T-helper 17 cell (primary cell): ENCODE results near the gene SMIM30. TPM values are rescaled to one million over a fixed set of nuclear protein-coding genes. Genes with fewer than 3 reads are reported as not detected.
"Not testable (repeated sequence)": the region's sequence is repeated elsewhere in the genome, so short reads cannot be mapped to it uniquely, and the experiment has no call there.

Experiments used
- ATAC-seq: fragments of 150-1000 bp; cut with Tn5 transposase; 2 replicates; pipeline ENCODE4 v1.10.0; 2021; ENCODE audit warnings: mild to moderate bottlenecking, moderate library complexity
- DNase-seq, 3 donors: peaks; one replicate each; pipeline versions ENCODE4 v3.0.0 to v3.0.0-alpha.2; 2020 to 2021
- H3K9me3 ChIP-seq: one replicate; pipeline ENCODE4 v1.7.0; 2013; ENCODE audit warnings: low read length, mild to moderate bottlenecking; ENCODE audit not compliant: control insufficient read depth, poor library complexity, severe bottlenecking
- H3K27ac Mint-ChIP-seq: one replicate; pipeline ENCODE4 v1.8.0; 2022; ENCODE audit warnings: mild to moderate bottlenecking, moderate library complexity, mixed read lengths
- H3K27me3 Mint-ChIP-seq: one replicate; pipeline ENCODE4 v1.8.0; 2022; ENCODE audit warnings: mixed read lengths
- H3K36me3 Mint-ChIP-seq: one replicate; pipeline ENCODE4 v1.8.0; 2022; ENCODE audit warnings: low read depth, mixed read lengths
- H3K4me1 Mint-ChIP-seq: one replicate; pipeline ENCODE4 v1.8.0; 2022; ENCODE audit warnings: mild to moderate bottlenecking, mixed read lengths
- H3K4me3 Mint-ChIP-seq: one replicate; pipeline ENCODE4 v1.8.0; 2022; ENCODE audit warnings: mild to moderate bottlenecking, moderate library complexity, mixed read lengths
- total RNA-seq, 4 donors: library from RNA in 2 of 4; stranded (reverse) in 2 of 4; gene quantifications; one replicate each; pipeline ENCODE4 v1.2.3 and lab custom pipeline; 2022 to 2026

Gene SMIM30
- total RNA-seq, 2 donors from 2014 or later, result 9.3 to 10.8 TPM

GRCh38 chr7:113131367-113131766, 13.0 kb upstream of the SMIM30 start:
- H3K4me1 Mint-ChIP-seq, result no peaks in the 10 kb centered on the region
- H3K27me3 Mint-ChIP-seq, result peaks cover 10% of the 10 kb centered on the region
- DNase-seq, result no peak
- H3K27ac Mint-ChIP-seq, result no peak overlapping the region
- H3K36me3 Mint-ChIP-seq, result no peaks in the 10 kb centered on the region
- H3K9me3 ChIP-seq, result no peaks in the 10 kb centered on the region
- H3K4me3 Mint-ChIP-seq, result no peak overlapping the region
- ATAC-seq, result no peak

- no peak overlapping the region for H3K4me3 Mint-ChIP-seq
Observed at GRCh38 chr7:113128031-113128430, 9.7 kb upstream of the SMIM30 start.

GRCh38 chr7:113125728-113126127, 7.4 kb upstream of the SMIM30 start:
- DNase-seq (no peak), ATAC-seq (no peak)
- H3K9me3 ChIP-seq, result no peaks in the 10 kb centered on the region
- Mint-ChIP-seq H3K27me3 (peaks cover 8% of the 10 kb centered on the region), H3K4me1 (no peaks in the 10 kb centered on the region), H3K36me3 (no peaks in the 10 kb centered on the region), H3K27ac (no peak overlapping the region), H3K4me3 (no peak overlapping the region)

More at GRCh38 chr7:113128031-113128430, 9.7 kb upstream of the SMIM30 start:
- no peak overlapping the region for H3K27ac Mint-ChIP-seq
- ATAC-seq (no peak), DNase-seq (no peak)
- H3K36me3 Mint-ChIP-seq, result no peaks in the 10 kb centered on the region
- no peaks in the 10 kb centered on the region for H3K9me3 ChIP-seq
- H3K27me3 Mint-ChIP-seq, result peaks cover 12% of the 10 kb centered on the region
- H3K4me1 Mint-ChIP-seq, result no peaks in the 10 kb centered on the region

- H3K4me1 Mint-ChIP-seq, result peaks cover 3% of the 10 kb centered on the region
- no peak for DNase-seq
- peaks cover 8% of the 10 kb centered on the region for H3K27me3 Mint-ChIP-seq
- H3K4me3 Mint-ChIP-seq, result no peak overlapping the region
- no peak for ATAC-seq
- no peaks in the 10 kb centered on the region for H3K9me3 ChIP-seq
- H3K36me3 Mint-ChIP-seq, result peaks cover 2% of the 10 kb centered on the region
- no peak overlapping the region for H3K27ac Mint-ChIP-seq
Observed at GRCh38 chr7:113122744-113123143, 4.4 kb upstream of the SMIM30 start.

- DNase-seq (no peak), ATAC-seq (no peak)
- peaks cover 8% of the 10 kb centered on the region for H3K27me3 Mint-ChIP-seq
- no peak overlapping the region for H3K27ac Mint-ChIP-seq
- no peak overlapping the region for H3K4me3 Mint-ChIP-seq
- H3K36me3 Mint-ChIP-seq, result peaks cover 2% of the 10 kb centered on the region
- H3K4me1 Mint-ChIP-seq, result peaks cover 6% of the 10 kb centered on the region
- H3K9me3 ChIP-seq, result no peaks in the 10 kb centered on the region
Observed at GRCh38 chr7:113120647-113121046, 2.3 kb upstream of the SMIM30 start.

GRCh38 chr7:113119429-113119828, 1.1 kb upstream of the SMIM30 start:
- H3K9me3 ChIP-seq, result no peaks in the 10 kb centered on the region
- peaks cover 9% of the 10 kb centered on the region for H3K4me1 Mint-ChIP-seq
- DNase-seq, result no peak
- no peaks in the 10 kb centered on the region for H3K27me3 Mint-ChIP-seq
- H3K4me3 Mint-ChIP-seq, result peak overlapping the region; percentile 19
- H3K27ac Mint-ChIP-seq, result peak overlapping the region; percentile 87
- no peak for ATAC-seq
- H3K36me3 Mint-ChIP-seq, result peaks cover 2% of the 10 kb centered on the region

GRCh38 chr7:113117374-113117774, 980 bp downstream of the SMIM30 start:
- H3K27me3 Mint-ChIP-seq, DNase-seq, H3K27ac Mint-ChIP-seq, H3K9me3 ChIP-seq, ATAC-seq, H3K36me3 Mint-ChIP-seq: not testable (repeated sequence)
- H3K4me1 Mint-ChIP-seq, result peaks cover 11% of the 10 kb centered on the region
- peak overlapping the region; percentile 92 for H3K4me3 Mint-ChIP-seq

GRCh38 chr7:113113912-113114311, 4.4 kb downstream of the SMIM30 start:
- Mint-ChIP-seq H3K27me3 (no peaks in the 10 kb centered on the region), H3K4me1 (peaks cover 13% of the 10 kb centered on the region), H3K36me3 (peaks cover 7% of the 10 kb centered on the region), H3K27ac (no peak overlapping the region), H3K4me3 (no peak overlapping the region)
- DNase-seq (no peak), ATAC-seq (no peak)
- no peaks in the 10 kb centered on the region for H3K9me3 ChIP-seq

- no peaks in the 10 kb centered on the region for H3K9me3 ChIP-seq
- no peak for DNase-seq
- Mint-ChIP-seq H3K4me1 (peaks cover 8% of the 10 kb centered on the region), H3K27me3 (no peaks in the 10 kb centered on the region), H3K36me3 (peaks cover 5% of the 10 kb centered on the region), H3K4me3 (no peak overlapping the region), H3K27ac (no peak overlapping the region)
- ATAC-seq, result no peak
Observed at GRCh38 chr7:113109718-113110117, 8.6 kb downstream of the SMIM30 start.

GRCh38 chr7:113100121-113100603, 18.2 kb downstream of the SMIM30 start:
- Mint-ChIP-seq H3K27me3 (peaks cover 40% of the 10 kb centered on the region), H3K27ac (no peak overlapping the region), H3K4me1 (no peaks in the 10 kb centered on the region), H3K4me3 (no peak overlapping the region), H3K36me3 (peaks cover 5% of the 10 kb centered on the region)
- ATAC-seq (no peak), DNase-seq (no peak)
- H3K9me3 ChIP-seq, result no peaks in the 10 kb centered on the region

GRCh38 chr7:113099284-113099919, 19.0 kb downstream of the SMIM30 start:
- no peaks in the 10 kb centered on the region for H3K4me1 Mint-ChIP-seq
- ATAC-seq, result no peak

GRCh38 chr7:113094517-113095249, 23.7 kb downstream of the SMIM30 start:
- H3K27ac Mint-ChIP-seq, result no peak overlapping the region
- no peaks in the 10 kb centered on the region for H3K36me3 Mint-ChIP-seq
- H3K4me3 Mint-ChIP-seq, result no peak overlapping the region
- no peaks in the 10 kb centered on the region for H3K4me1 Mint-ChIP-seq
- ATAC-seq, result no peak
- no peak for DNase-seq
- peaks cover 48% of the 10 kb centered on the region for H3K27me3 Mint-ChIP-seq
- no peaks in the 10 kb centered on the region for H3K9me3 ChIP-seq

More at GRCh38 chr7:113099284-113099919, 19.0 kb downstream of the SMIM30 start:
- Mint-ChIP-seq H3K27ac (no peak overlapping the region), H3K4me3 (no peak overlapping the region), H3K27me3 (peaks cover 44% of the 10 kb centered on the region), H3K36me3 (peaks cover 5% of the 10 kb centered on the region)
- H3K9me3 ChIP-seq, result no peaks in the 10 kb centered on the region
- no peak for DNase-seq

- ATAC-seq (no peak), DNase-seq (no peak)
- H3K27me3 Mint-ChIP-seq, result peaks cover 48% of the 10 kb centered on the region
- no peaks in the 10 kb centered on the region for H3K4me1 Mint-ChIP-seq
- H3K36me3 Mint-ChIP-seq, result no peaks in the 10 kb centered on the region
- H3K27ac Mint-ChIP-seq, result no peak overlapping the region
- no peaks in the 10 kb centered on the region for H3K9me3 ChIP-seq
- H3K4me3 Mint-ChIP-seq, result no peak overlapping the region
Observed at GRCh38 chr7:113093561-113093960, 24.8 kb downstream of the SMIM30 start.
